Skeletal muscle satellite cell (primary cell): Measurements from ENCODE around the gene TRIM28.
A peak's percentile ranks its signal among the peaks of the same experiment; 100 is the strongest.

Experiments used
- H3K27me3 ChIP-seq: 2 replicates; pipeline ENCODE4 v1.7.0; 2013; ENCODE audit warnings: low read length; ENCODE audit not compliant: control insufficient read depth, insufficient read depth
- H3K36me3 ChIP-seq: 2 replicates; pipeline ENCODE4 v1.7.0; 2013; ENCODE audit warnings: mild to moderate bottlenecking, control low read depth, low read length; ENCODE audit not compliant: insufficient read depth
- H3K4me1 ChIP-seq: 2 replicates; pipeline ENCODE4 v1.7.0; 2013; ENCODE audit warnings: low read length; ENCODE audit not compliant: control insufficient read depth, insufficient read depth
- H3K4me2 ChIP-seq: 2 replicates; pipeline ENCODE4 v1.7.0; 2013; ENCODE audit warnings: mild to moderate bottlenecking, low read length
- H3K4me3 ChIP-seq: 2 replicates; pipeline ENCODE4 v1.7.0; 2013; ENCODE audit warnings: low read length
- H3K9ac ChIP-seq: 2 replicates; pipeline ENCODE4 v1.7.0; 2013; ENCODE audit warnings: mild to moderate bottlenecking, low read depth, low read length, moderate library complexity
- H3K9me3 ChIP-seq: replicated peaks from 2 replicates; pipeline ENCODE4 v1.7.0; 2013; ENCODE audit warnings: mild to moderate bottlenecking, control low read depth, low read length

TRIM28 gene

GRCh38 chr19:58560007-58560887 lies 16.4 kb downstream of the TRIM28 start:
- H3K4me3 ChIP-seq = peak overlapping the region; percentile 84
- H3K36me3 ChIP-seq = peaks cover 13% of the 10 kb centered on the region
- H3K4me1 ChIP-seq = peaks cover 43% of the 10 kb centered on the region
- H3K27me3 ChIP-seq = peaks cover 9% of the 10 kb centered on the region
- peak overlapping the region; percentile 98 for H3K9ac ChIP-seq
- H3K4me2 ChIP-seq = peak overlapping the region; percentile 98
- H3K9me3 ChIP-seq = no peaks in the 10 kb centered on the region

- Histone ChIP-seq H3K9me3 (no peaks in the 10 kb centered on the region), H3K27me3 (peaks cover 9% of the 10 kb centered on the region), H3K36me3 (peaks cover 13% of the 10 kb centered on the region), H3K4me2 (no peak overlapping the region), H3K4me1 (peaks cover 39% of the 10 kb centered on the region), H3K9ac (no peak overlapping the region), H3K4me3 (no peak overlapping the region)
These were observed 17.1 kb downstream of the TRIM28 start for GRCh38 chr19:58560921-58561320.

GRCh38 chr19:58561373-58562121 lies 17.7 kb downstream of the TRIM28 start:
- Histone ChIP-seq H3K4me1 (peaks cover 35% of the 10 kb centered on the region), H3K36me3 (peaks cover 9% of the 10 kb centered on the region), H3K9ac (no peak overlapping the region), H3K4me2 (peak overlapping the region; percentile 85), H3K9me3 (no peaks in the 10 kb centered on the region), H3K27me3 (peaks cover 9% of the 10 kb centered on the region), H3K4me3 (peak overlapping the region; percentile 64)

GRCh38 chr19:58562122-58563033 lies 18.5 kb downstream of the TRIM28 start:
- H3K4me1 ChIP-seq = peaks cover 28% of the 10 kb centered on the region
- H3K36me3 ChIP-seq = peaks cover 9% of the 10 kb centered on the region
- peak overlapping the region; percentile 85 for H3K4me2 ChIP-seq
- H3K9ac ChIP-seq = no peak overlapping the region
- no peaks in the 10 kb centered on the region for H3K9me3 ChIP-seq
- peak overlapping the region; percentile 64 for H3K4me3 ChIP-seq
- H3K27me3 ChIP-seq = peaks cover 9% of the 10 kb centered on the region

- Histone ChIP-seq H3K9ac (no peak overlapping the region), H3K4me1 (peaks cover 28% of the 10 kb centered on the region), H3K4me2 (peak overlapping the region; percentile 85), H3K4me3 (peak overlapping the region; percentile 64), H3K9me3 (no peaks in the 10 kb centered on the region), H3K36me3 (peaks cover 10% of the 10 kb centered on the region), H3K27me3 (peaks cover 9% of the 10 kb centered on the region)
These were observed 19.2 kb downstream of the TRIM28 start for GRCh38 chr19:58563034-58563573.

GRCh38 chr19:58563823-58564222 lies 20.0 kb downstream of the TRIM28 start:
- H3K9me3 ChIP-seq = no peaks in the 10 kb centered on the region
- peaks cover 28% of the 10 kb centered on the region for H3K4me1 ChIP-seq
- no peak overlapping the region for H3K9ac ChIP-seq
- no peak overlapping the region for H3K4me2 ChIP-seq
- peaks cover 9% of the 10 kb centered on the region for H3K27me3 ChIP-seq
- peaks cover 16% of the 10 kb centered on the region for H3K36me3 ChIP-seq
- no peak overlapping the region for H3K4me3 ChIP-seq

- peaks cover 42% of the 10 kb centered on the region for H3K36me3 ChIP-seq
- no peak overlapping the region for H3K4me3 ChIP-seq
- peaks cover 9% of the 10 kb centered on the region for H3K27me3 ChIP-seq
- peaks cover 18% of the 10 kb centered on the region for H3K4me1 ChIP-seq
- H3K9me3 ChIP-seq = no peaks in the 10 kb centered on the region
- no peak overlapping the region for H3K4me2 ChIP-seq
- H3K9ac ChIP-seq = no peak overlapping the region
These were observed 23.1 kb downstream of the TRIM28 start for GRCh38 chr19:58566989-58567388.

GRCh38 chr19:58568453-58569130 lies 24.7 kb downstream of the TRIM28 start:
- Histone ChIP-seq H3K27me3 (peaks cover 4% of the 10 kb centered on the region), H3K36me3 (peaks cover 42% of the 10 kb centered on the region), H3K9me3 (no peaks in the 10 kb centered on the region), H3K4me2 (no peak overlapping the region), H3K4me1 (peaks cover 4% of the 10 kb centered on the region), H3K9ac (no peak overlapping the region), H3K4me3 (no peak overlapping the region)

- Histone ChIP-seq H3K36me3 (peaks cover 42% of the 10 kb centered on the region), H3K9ac (no peak overlapping the region), H3K9me3 (no peaks in the 10 kb centered on the region), H3K4me3 (no peak overlapping the region), H3K4me2 (no peak overlapping the region), H3K4me1 (peaks cover 10% of the 10 kb centered on the region), H3K27me3 (no peaks in the 10 kb centered on the region)
These were observed 25.5 kb downstream of the TRIM28 start for GRCh38 chr19:58569191-58569942.
